Kidney (tissue), 14 donors: ENCODE data around the gene ISCU. TPM values are rescaled to one million over a fixed set of nuclear protein-coding genes. Genes with fewer than 3 reads are reported as not detected.
A peak's percentile ranks its signal among the peaks of the same experiment; 100 is the strongest.

Source experiments
- DNase-seq, 5 donors: peaks; one replicate each; pipeline ENCODE4 v3.0.0-alpha.2; 2013 to 2020
- FAIRE-seq: peaks from 2 replicates; lab custom pipeline; 2012; peaks lifted over from hg19 to GRCh38; lab: Jason Lieb, UNC
- H3K27ac ChIP-seq, 2 donors: one replicate each; pipeline ENCODE4 v1.7.0; 2013; ENCODE audit warnings: low read depth in 2 of 2, low read length in 2 of 2, inconsistent platforms in 1 of 2
- H3K27me3 ChIP-seq: one replicate; pipeline ENCODE4 v1.7.1; 2013; ENCODE audit warnings: low read length, inconsistent platforms; ENCODE audit not compliant: control insufficient read depth, insufficient read depth
- H3K36me3 ChIP-seq, 3 donors: one replicate each; pipeline versions ENCODE4 v1.7.0 to v1.7.1; 2013; ENCODE audit warnings: low read length in 3 of 3, control low read depth in 1 of 3, inconsistent platforms in 1 of 3; ENCODE audit not compliant: insufficient read depth in 3 of 3, control insufficient read depth in 2 of 3
- H3K4me1 ChIP-seq, 3 donors: one replicate each; pipeline versions ENCODE4 v1.7.0 to v1.7.1; 2013; ENCODE audit warnings: low read length in 3 of 3, inconsistent platforms in 1 of 3, low read depth in 1 of 3; ENCODE audit not compliant: control insufficient read depth in 2 of 3, insufficient read depth in 2 of 3
- H3K4me3 ChIP-seq, 3 donors: one replicate each; pipeline versions ENCODE4 v1.7.0 to v1.8.1; 2013; ENCODE audit warnings: low read length in 3 of 3, control low read depth in 1 of 3, inconsistent platforms in 1 of 3
- H3K9ac ChIP-seq, 3 donors: one replicate each; pipeline versions ENCODE4 v1.7.0 to v1.7.1; 2013; ENCODE audit warnings: low read length in 3 of 3, control low read depth in 1 of 3, inconsistent platforms in 1 of 3
- H3K9me3 ChIP-seq, 3 donors: one replicate each; pipeline versions ENCODE4 v1.7.0 to v1.7.1; 2013; ENCODE audit warnings: low read length in 3 of 3, control low read depth in 1 of 3, inconsistent platforms in 1 of 3; ENCODE audit not compliant: control insufficient read depth in 2 of 3, insufficient read depth in 1 of 3
- CTCF ChIP-seq: IDR thresholded peaks from 3 replicates; pipeline ENCODE4 v1.5.1; 2012; ENCODE audit warnings: mild to moderate bottlenecking, moderate library complexity, borderline replicate concordance; ENCODE audit not compliant: insufficient read depth; ENCODE audit errors: extremely low read depth
- intact Hi-C: fragments of 100-400 bp; cut with DNase I; formaldehyde crosslinking; loops from one replicate; pipeline ENCODE4 v1.11.1; 2022
- polyA plus RNA-seq: library from polyadenylated mRNA; stranded (reverse); fragments of 350-450 nt; fragmentation: Illumina TruSeq; extraction: RNeasy Lipid Tissue Mini Kit (QIAGEN cat#74804); gene quantifications from one replicate; pipeline ENCODE4 v1.2.3, GENCODE V29; 2014; ENCODE audit warnings: low read depth, low replicate concordance; ENCODE audit not compliant: insufficient read depth
- total RNA-seq: library from RNA; stranded (reverse); fragmentation: NEBNext Ultra II Directional; extraction: Animal tissue kit (Norgen Biotek cat#: 25700); gene quantifications from one replicate; pipeline ENCODE4 v1.2.1, GENCODE V29; 2021
- donor health status: control.
- donor health status: control.
- donor health status: control.
- donor health status: control.
- donor health status: control.
- donor health status: DM: yes; HTN: yes; CAD: no.
- donor health status: Normal renal cell carcinoma (clear cell type).

The ISCU gene
- total and polyA plus RNA-seq, 2 donors from 2014 or later, result 183 to 511 TPM

- TF ChIP-seq CTCF, result no peak
- Histone ChIP-seq H3K4me3 (no peak overlapping the region), H3K27me3 (no peaks in the 10 kb centered on the region), H3K27ac (no peak overlapping the region), H3K36me3 (no peaks in the 10 kb centered on the region), H3K4me1 (no peaks in the 10 kb centered on the region), H3K9ac (no peak overlapping the region), H3K9me3 (no peaks in the 10 kb centered on the region)
- intact Hi-C loops, result no loop called here
- DNase-seq (peak in 1 of 5 donors; percentile 66), FAIRE-seq (no peak)
These were observed 29.0 kb downstream of the ISCU start for GRCh38 chr12:108591267-108591980.

DNA sequence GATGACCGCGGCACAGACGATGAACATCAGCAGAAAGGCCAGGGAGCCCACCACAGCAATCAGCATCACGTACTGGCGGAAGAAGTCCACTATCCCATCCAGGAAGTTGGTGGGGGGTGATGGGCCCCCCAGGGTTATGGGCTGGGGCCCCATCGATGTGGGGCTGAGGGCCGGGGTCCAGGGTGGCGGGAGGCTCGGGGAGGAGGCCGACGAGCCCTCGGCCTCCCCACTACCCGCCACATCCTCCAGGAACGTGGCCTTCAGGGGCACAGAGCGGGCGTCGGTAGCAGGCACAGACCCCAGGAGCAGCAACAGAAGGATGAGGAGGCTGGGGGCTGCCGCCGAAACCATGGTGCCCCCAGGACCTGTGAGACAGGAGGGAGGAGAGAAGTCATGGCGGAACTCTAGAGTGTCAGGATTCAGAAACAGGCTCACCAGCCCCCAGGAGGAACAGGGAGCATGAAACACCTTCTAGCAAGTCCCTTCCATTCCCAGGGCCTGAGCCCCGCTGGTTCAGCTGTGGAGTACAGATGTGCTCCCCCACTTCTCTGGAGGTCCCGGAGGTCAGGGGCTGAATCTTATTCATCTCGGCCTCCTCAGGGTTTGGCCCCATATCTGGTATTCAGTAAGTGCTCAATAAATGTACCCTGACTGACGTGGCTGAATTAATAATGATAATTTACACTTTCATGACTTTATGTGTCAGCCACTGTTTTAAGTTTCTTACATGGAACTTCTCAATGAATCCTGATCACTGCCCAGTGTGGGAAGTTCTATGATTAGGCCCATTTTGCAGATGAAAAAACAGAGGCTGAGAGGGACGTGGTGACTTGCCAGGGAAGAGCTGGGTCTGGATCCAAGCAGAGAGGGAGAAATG lies 29.9 kb downstream of the ISCU start:
- FAIRE-seq (no peak), DNase-seq (no peak)

GRCh38 chr12:108594323-108594903 lies 32.0 kb downstream of the ISCU start:
- no peak for FAIRE-seq
- Histone ChIP-seq H3K27me3 (no peaks in the 10 kb centered on the region), H3K9ac (no peak overlapping the region), H3K4me3 (no peak overlapping the region), H3K4me1 (no peaks in the 10 kb centered on the region), H3K9me3 (no peaks in the 10 kb centered on the region), H3K36me3 (no peaks in the 10 kb centered on the region), H3K27ac (no peak overlapping the region)
- intact Hi-C loops, result no loop called here
- TF ChIP-seq CTCF, result no peak
- peak in 1 of 5 donors; percentile 29 for DNase-seq

More for the DNA sequence above, 29.9 kb downstream of the ISCU start:
- H3K36me3 ChIP-seq, result no peaks in the 10 kb centered on the region
- no peaks in the 10 kb centered on the region for H3K27me3 ChIP-seq
- H3K4me1 ChIP-seq, result no peaks in the 10 kb centered on the region
- no peak for TF ChIP-seq CTCF
- H3K4me3 ChIP-seq, result no peak overlapping the region
- no peak overlapping the region for H3K27ac ChIP-seq
- H3K9me3 ChIP-seq, result no peaks in the 10 kb centered on the region
- intact Hi-C loops, result no loop called here
- H3K9ac ChIP-seq, result no peak overlapping the region
